Stimulated activated CD4-positive, alpha-beta T cell treated with anti-CD3 and anti-CD28 coated beads, Interleukin-12 subunit alpha, Interleukin-12 subunit beta, amount 100 ng/mL, for 24 hours (primary cell): ENCODE data around the gene LEFTY1.
A peak's percentile ranks its signal among the peaks of the same experiment; 100 is the strongest.
"Not testable (repeated sequence)": the region's sequence is repeated elsewhere in the genome, so short reads cannot be mapped to it uniquely, and the experiment has no call there.

Source experiments
- DNase-seq, 2 experiments: peaks; one replicate each; pipeline ENCODE4 v3.0.0-alpha.2; 2020; ENCODE audit warnings: low read depth in 2 of 2

The LEFTY1 gene

GRCh38 chr1:225849925-225850324, 39.0 kb downstream of the LEFTY1 start:
- no peak for DNase-seq

DNA sequence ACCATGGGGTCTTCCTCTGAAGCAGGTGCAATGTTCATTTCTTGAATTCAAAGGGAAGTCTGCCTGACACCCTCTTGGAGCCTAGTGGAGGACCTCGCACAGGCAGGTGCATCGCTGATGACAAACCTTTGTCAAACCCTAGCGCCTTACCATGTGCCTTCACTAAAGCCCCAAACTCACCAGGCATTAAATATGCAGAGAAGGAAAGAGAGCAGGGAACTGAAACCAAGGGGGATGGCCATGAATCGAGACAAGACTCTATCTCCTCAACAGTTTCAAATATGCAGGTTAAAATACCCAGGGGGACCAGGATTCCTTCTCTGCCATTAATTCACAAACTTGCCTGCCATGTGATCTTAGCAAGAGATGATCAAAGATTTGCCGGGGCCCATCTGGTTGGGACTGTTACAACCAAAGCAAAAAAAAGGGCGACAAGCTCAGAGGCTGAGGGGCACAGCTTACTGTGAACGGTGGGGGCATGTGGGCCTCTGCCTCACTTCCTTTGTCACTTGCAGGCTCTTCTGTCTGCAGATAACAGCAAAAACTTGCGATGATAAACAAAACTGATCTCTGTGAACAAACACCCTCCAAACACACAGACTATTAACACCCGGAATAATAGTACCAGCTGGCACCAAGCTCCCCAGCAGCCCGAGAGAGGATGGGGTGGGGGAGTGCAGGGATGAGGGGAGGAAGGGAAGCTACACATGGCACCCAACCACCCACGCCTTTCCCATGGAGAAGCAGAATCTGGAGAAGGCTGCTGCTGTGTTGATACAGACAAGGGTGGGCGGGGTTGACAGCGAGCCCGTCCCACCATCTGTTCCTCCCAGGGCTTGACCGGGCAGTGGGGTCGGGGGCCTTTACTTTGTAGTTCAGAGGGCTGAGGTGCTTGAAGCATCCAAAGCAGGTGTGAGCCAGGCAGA, 40.7 kb downstream of the LEFTY1 start:
- DNase-seq, result no peak

GRCh38 chr1:225847610-225848009, 41.3 kb downstream of the LEFTY1 start:
- DNase-seq, result no peak

- DNase-seq, result no peak
Observed at GRCh38 chr1:225846331-225847310, 42.3 kb downstream of the LEFTY1 start.

DNA sequence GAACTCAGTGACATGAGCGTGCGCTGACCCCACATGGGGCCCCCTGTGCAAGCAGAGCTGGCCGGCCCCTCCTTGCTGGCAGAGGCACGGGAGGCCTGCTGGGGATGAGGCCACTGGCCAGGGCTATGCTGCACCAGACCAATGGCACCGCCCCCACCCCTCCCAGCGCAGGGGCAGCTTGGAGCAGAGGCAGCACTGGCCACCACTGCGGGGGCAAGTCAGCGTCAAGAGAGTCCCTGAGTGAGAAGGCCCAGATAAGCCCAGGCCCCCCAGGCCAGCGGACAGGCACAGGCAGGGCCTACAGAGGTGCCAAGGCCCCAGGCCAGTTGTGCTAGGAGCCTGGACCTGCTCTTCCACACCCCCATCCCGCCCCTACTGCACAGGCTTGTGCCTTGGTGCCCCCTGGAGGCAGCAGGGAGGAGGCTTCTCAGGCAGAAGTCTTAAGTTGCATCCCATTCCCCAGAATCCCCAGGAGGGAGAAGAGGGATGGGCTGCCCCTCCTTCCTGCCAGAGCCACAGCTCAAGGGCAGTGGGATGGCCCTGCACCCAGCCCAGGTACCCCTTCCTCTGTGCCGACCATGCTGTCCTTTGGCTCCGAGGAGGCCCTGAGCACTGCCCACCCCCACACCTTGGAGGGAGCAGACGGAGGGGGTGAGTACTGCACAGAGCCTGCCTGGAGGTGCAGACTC, 43.2 kb downstream of the LEFTY1 start:
- peak in 1 of 2 experiments; percentile 19 for DNase-seq

DNA sequence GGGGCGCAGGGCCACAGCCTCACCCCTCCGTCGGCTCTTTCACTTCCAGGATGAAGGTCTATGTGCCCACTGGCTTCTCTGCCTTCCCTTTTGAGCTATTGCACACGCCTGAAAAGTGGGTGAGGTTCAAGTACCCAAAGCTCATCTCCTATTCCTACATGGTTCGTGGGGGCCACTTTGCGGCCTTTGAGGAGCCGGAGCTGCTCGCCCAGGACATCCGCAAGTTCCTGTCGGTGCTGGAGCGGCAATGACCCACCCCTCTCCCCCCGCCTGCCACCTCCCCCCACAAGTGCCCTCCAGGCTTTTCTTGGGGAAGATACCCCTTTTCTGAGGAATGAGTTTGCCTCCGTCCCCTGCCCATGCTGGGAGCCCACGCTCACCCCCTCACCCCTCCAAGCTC, 43.8 kb downstream of the LEFTY1 start:
- DNase-seq, result no peak

- DNase-seq, result no peak
Observed at GRCh38 chr1:225844236-225845061, 44.5 kb downstream of the LEFTY1 start.

GRCh38 chr1:225843426-225843795, 45.5 kb downstream of the LEFTY1 start:
- DNase-seq, result no peak

DNA sequence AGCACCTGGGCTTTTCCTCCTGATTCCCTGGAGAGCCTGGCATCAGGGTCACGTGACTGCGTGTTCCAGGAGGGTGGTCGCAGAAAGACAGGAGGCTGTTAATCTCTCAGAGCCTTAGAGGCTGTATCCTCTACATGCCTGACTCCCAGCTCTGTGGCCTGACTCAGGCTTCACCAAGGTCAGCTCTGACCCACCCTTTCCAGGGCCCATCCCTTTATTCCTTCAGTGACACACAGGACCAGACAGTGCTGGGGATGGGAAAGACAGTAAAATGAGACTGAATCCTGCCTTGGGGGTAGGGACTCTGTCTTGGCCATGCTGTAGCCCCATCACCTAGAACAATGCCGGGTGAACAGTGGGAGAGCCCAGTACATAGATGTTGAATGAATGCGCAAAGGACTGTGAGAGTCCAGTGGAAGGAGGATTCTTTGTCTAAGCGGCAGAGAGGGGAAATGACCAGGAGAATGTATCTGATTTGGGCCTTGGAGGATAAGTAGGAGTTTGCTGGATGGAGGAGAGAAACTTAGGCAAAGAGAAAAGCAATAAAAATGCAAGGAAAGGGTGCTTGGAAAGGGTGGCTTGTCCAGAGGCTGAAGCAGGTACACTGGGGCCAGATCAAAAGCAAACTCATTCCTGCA, 46.0 kb downstream of the LEFTY1 start:
- no peak for DNase-seq

- no peak for DNase-seq
Observed at GRCh38 chr1:225842074-225842473, 46.9 kb downstream of the LEFTY1 start.

- DNase-seq, result no peak
Observed at GRCh38 chr1:225840713-225841112, 48.2 kb downstream of the LEFTY1 start.

- no peak for DNase-seq
Observed at GRCh38 chr1:225840223-225840610, 48.7 kb downstream of the LEFTY1 start.

GRCh38 chr1:225838793-225839192, 50.2 kb downstream of the LEFTY1 start:
- no peak for DNase-seq

GRCh38 chr1:225836296-225836695, 52.6 kb downstream of the LEFTY1 start:
- DNase-seq, result not testable (repeated sequence)
